ENCODE data around the gene EYS. TPM values are rescaled to one million over a fixed set of nuclear protein-coding genes. Genes with fewer than 3 reads are reported as not detected.
A peak's percentile ranks its signal among the peaks of the same experiment; 100 is the strongest.

The EYS gene
- total RNA-seq, 1 experiment from 2014 or later = not detected

DNA sequence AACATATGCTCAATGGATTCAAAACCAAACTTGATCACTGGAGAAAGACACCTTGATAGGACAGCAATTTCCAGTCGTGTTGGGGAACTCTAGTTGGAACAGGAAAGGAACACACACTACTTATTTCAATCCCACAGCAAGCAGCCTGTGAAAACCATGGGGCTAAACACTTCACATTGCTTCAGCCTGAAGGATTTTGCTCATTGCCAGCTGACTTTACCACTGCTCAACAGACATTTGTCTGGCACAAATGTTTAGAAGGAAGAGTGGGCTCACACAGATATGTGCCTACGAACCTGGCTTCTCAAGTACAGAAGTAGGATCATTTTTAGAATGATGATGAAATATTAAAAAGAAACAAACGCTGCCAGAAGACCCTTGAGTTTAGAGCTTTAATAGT lies 1473.3 kb downstream of the EYS start:
- DNase-seq (ENCODE audit: low read depth in 1 of 2, low spot score in 2 of 2) = no peak
- Histone ChIP-seq H3K4me3 (no peak overlapping the region), H3K9me3 (replicated peaks) (no peaks in the 10 kb centered on the region; the same call in 1 of the 2 replicates), H3K36me3 (no peaks in the 10 kb centered on the region), H3K27ac (no peak overlapping the region), H3K4me1 (replicated peaks) (no peaks in the 10 kb centered on the region), H3K27me3 (replicated peaks) (no peaks in the 10 kb centered on the region)

DNA sequence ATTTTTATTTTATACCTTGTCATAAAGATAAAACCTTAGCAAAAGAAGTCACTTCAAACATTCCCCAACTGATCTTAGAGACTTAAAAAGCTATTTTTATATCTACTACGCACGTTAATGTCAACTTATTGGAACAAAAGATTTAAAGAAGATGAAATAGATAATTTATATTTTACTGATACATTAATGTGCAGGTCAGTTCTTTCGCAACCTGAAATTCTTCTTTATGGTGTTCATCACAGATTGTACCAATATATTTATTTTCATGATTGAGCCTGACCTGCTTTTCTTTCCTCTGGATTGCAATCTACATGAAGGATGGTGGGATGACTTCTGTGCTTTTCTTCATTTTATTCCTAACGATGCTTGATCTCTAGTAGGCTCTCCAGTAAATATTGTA lies 1475.1 kb downstream of the EYS start:
- Histone ChIP-seq H3K27ac (no peak overlapping the region), H3K9me3 (replicated peaks) (no peaks in the 10 kb centered on the region)
- no peak for DNase-seq (ENCODE audit: low read depth in 1 of 2, low spot score in 2 of 2)

DNA sequence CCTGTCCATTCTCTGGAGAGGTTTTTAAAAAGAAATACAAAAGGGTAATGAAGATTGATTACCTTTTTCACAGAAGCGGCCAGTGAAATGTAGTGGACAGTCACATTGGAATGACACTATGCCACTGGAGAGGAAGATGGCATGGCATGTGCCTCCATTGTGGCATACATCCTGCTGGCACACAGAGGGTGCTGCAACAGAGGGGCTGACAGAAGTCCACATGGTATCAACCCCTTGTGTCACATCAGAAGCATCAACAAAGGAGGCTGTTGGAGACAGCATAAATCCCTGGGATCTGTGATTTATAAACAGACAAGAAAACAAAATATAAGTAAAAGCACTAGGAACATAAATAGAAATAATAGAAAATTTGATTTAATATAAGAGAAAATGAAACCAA lies 1476.5 kb downstream of the EYS start:
- no peaks in the 10 kb centered on the region for H3K36me3 ChIP-seq
- H3K4me3 ChIP-seq = no peak overlapping the region
- H3K4me1 ChIP-seq (replicated peaks) = no peaks in the 10 kb centered on the region

More for the DNA sequence above, 1475.1 kb downstream of the EYS start:
- Histone ChIP-seq H3K36me3 (no peaks in the 10 kb centered on the region), H3K27me3 (replicated peaks) (no peaks in the 10 kb centered on the region), H3K4me1 (replicated peaks) (no peaks in the 10 kb centered on the region), H3K4me3 (no peak overlapping the region)

DNA sequence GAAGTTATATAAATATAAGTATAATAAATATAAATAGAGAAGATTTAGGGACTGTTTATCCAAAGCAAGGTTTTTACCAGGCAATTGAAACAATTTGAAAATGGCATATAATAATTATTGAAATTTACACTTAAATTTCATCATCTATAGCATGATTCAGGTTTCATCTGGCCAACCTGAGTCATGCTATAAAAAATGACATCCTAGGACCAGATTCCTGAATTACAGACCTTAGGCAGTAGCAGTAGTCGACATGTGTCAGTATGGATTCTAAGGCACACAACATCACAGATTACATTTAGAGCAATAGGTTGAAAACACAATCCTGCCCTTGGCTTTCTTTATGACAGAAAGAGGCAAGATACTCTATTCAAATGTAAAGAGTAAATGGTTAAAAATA lies 1479.2 kb downstream of the EYS start:
- DNase-seq (ENCODE audit: low read depth in 1 of 2, low spot score in 2 of 2) = no peak

More for the DNA sequence above, 1476.5 kb downstream of the EYS start:
- Histone ChIP-seq H3K27ac (no peak overlapping the region), H3K27me3 (replicated peaks) (no peaks in the 10 kb centered on the region), H3K9me3 (replicated peaks) (no peaks in the 10 kb centered on the region)
- no peak for DNase-seq (ENCODE audit: low read depth in 1 of 2, low spot score in 2 of 2)

DNA sequence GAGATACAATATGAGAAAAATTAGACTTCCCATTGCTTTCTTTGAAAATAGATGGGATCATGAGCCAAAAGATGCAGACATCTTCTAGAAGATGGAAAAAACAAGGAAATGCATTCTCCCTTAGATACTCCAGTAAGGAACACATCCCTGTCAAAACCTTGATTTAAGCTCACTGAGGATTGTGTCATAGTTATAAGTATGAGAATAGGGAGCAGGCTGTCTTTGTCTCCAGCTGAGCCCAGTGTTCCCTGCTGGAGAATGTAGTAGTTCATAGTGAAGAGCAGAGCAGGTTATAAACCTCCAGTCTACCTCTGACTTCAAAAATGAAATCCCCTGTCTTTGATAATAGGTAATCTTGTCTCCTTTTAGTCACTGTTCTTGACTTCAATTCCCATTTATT lies 1481.5 kb downstream of the EYS start:
- H3K9me3 ChIP-seq (replicated peaks) = no peaks in the 10 kb centered on the region
- H3K36me3 ChIP-seq = no peaks in the 10 kb centered on the region
- no peak for DNase-seq (ENCODE audit: low read depth in 1 of 2, low spot score in 2 of 2)
- H3K4me1 ChIP-seq (replicated peaks) = no peaks in the 10 kb centered on the region
- H3K27ac ChIP-seq = no peak overlapping the region
- no peak overlapping the region for H3K4me3 ChIP-seq
- no peaks in the 10 kb centered on the region for H3K27me3 ChIP-seq (replicated peaks)

More for the DNA sequence above, 1479.2 kb downstream of the EYS start:
- H3K36me3 ChIP-seq = no peaks in the 10 kb centered on the region
- no peak overlapping the region for H3K4me3 ChIP-seq
- no peaks in the 10 kb centered on the region for H3K4me1 ChIP-seq (replicated peaks)
- H3K27me3 ChIP-seq (replicated peaks) = no peaks in the 10 kb centered on the region
- no peaks in the 10 kb centered on the region for H3K9me3 ChIP-seq (replicated peaks)
- H3K27ac ChIP-seq = no peak overlapping the region

DNA sequence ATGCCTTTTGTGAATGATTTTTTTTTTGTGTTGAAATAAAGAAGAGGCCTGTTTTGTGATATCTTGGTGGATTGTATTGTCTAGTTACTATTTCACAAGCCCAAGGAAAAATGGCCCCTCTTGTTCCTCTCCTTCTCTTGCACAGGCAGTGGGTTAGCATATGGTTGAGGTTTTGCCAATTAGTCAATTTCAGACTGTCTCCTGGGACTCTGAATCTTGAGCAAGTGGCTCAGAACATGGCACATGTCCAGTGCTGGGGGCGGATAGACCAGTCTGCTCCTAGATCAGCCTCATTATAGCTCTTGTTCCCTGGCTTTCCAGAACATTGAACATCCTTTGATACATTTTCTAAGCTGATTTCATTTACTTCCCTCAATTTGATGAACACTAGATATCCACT lies 1482.2 kb downstream of the EYS start:
- no peaks in the 10 kb centered on the region for H3K36me3 ChIP-seq
- DNase-seq (ENCODE audit: low read depth in 1 of 2, low spot score in 2 of 2) = no peak
- H3K4me3 ChIP-seq = no peak overlapping the region

DNA sequence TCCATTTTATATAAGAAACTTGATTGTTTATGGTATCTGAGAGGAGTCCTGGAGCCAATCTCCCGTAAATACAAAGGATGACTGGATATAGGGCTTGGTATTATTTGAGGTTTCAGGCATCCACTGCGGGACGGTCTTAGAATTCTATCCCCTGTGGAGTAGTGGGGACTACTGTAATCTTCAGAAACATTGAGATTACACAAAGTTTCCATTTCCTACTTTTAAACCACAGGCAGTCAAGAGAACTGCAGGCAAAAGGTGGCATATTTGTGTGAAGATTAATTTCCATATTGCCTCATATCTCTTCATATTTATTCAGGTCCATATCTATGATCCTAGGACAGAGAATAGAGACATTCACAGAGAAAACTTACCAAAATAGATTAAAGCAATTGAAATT lies 1485.2 kb downstream of the EYS start:
- no peak overlapping the region for H3K4me3 ChIP-seq
- no peaks in the 10 kb centered on the region for H3K9me3 ChIP-seq (replicated peaks)
- no peaks in the 10 kb centered on the region for H3K36me3 ChIP-seq
- no peak overlapping the region for H3K27ac ChIP-seq
- H3K4me1 ChIP-seq (replicated peaks) = peaks cover 8% of the 10 kb centered on the region
- DNase-seq (ENCODE audit: low read depth in 1 of 2, low spot score in 2 of 2) = no peak
- H3K27me3 ChIP-seq (replicated peaks) = no peaks in the 10 kb centered on the region

More for the DNA sequence above, 1482.2 kb downstream of the EYS start:
- no peaks in the 10 kb centered on the region for H3K4me1 ChIP-seq (replicated peaks)
- no peak overlapping the region for H3K27ac ChIP-seq
- H3K27me3 ChIP-seq (replicated peaks) = no peaks in the 10 kb centered on the region
- H3K9me3 ChIP-seq (replicated peaks) = no peaks in the 10 kb centered on the region

DNA sequence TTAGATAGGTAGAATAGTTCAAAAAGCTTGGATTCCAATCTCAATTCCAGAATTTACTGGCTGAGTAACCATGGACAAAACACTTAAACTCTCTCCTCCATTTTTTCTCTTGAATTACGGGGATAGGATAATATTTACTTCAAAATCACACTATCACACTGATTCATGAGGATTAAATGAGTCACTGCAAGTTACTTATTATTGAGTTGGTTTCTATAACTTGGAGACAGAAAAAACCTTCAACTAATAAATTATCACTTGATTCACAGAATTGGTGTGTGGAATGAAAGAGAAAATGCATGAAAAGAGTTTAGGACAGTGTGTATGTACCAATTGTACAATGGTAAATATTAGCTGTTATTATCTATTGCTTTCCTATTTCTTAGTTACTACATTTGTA lies 1486.2 kb downstream of the EYS start:
- peaks cover 8% of the 10 kb centered on the region for H3K4me1 ChIP-seq (replicated peaks)
- no peaks in the 10 kb centered on the region for H3K36me3 ChIP-seq
- H3K27me3 ChIP-seq (replicated peaks) = no peaks in the 10 kb centered on the region
- DNase-seq (ENCODE audit: low read depth in 1 of 2, low spot score in 2 of 2) = no peak
- no peak overlapping the region for H3K4me3 ChIP-seq
- H3K9me3 ChIP-seq (replicated peaks) = no peaks in the 10 kb centered on the region
- H3K27ac ChIP-seq = no peak overlapping the region

DNA sequence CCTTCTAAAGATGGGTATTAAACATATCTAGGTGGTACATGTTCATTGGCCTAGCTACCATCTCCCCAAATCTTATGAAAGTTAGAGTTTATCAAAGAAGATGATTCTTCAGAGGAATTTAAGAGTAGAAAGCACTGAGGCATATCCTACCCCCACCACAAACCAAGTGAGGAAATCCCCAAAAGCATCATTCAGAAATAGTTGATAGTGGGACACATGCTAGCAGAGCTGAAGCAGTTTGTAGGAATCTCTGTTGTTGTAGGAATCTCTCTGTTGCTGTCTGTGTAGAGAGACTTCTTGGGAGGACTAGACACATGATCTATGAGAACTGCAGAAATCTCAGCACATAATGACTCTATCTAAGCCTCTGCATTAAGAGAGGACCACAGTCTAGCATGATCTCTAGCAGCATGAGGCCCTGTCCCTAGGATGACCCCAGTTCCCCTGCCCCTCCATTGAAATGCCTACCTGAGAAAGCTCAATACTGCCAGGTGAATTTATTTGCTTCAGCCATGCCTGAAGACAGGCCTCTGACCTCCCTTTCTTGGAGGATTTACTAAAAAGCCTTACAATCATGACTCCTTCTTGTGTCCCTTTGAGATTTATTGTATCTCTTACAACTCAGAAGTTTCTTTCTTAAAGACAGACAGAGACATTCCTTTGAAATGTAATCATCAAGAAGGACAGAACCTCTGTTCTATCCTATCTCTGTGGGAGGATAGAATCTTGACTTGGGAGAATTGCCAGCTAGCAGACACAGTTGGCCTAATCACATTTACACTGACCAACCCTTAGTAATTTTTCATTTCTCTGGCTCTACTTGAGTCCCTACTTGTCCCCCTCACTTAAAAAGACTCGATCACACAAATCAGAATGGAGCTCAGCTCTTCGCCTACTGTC lies 1489.1 kb downstream of the EYS start:
- peak in 1 of 2 experiments; percentile 19 for DNase-seq (ENCODE audit: low read depth in 1 of 2, low spot score in 2 of 2)
- no peaks in the 10 kb centered on the region for H3K27me3 ChIP-seq (replicated peaks)
- H3K4me1 ChIP-seq (replicated peaks) = peaks cover 8% of the 10 kb centered on the region
- no peaks in the 10 kb centered on the region for H3K9me3 ChIP-seq (replicated peaks)
- 0 out of 2 replicates have a peak overlapping the region, but pooled peaks have one; percentile 32 for H3K27ac ChIP-seq
- H3K36me3 ChIP-seq = no peaks in the 10 kb centered on the region
- no peak overlapping the region for H3K4me3 ChIP-seq

DNA sequence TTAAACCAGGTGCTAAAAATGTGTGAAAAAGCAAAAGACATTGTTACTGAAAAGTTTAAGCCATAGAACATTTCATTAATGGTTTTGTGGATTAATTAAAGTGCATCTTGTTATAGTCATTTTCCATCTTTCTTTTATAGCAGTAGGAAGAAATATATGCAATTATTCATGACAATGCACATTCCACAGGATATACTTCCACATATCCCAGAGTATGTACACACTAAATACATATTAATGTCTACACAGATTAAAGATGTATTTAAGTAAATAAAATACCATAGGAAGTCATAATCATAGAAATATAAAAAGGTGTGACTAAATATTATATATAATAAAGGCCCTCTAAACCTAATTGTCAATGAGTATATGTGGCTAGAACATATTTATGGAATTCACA lies 1492.7 kb downstream of the EYS start:
- Histone ChIP-seq H3K9me3 (replicated peaks) (no peaks in the 10 kb centered on the region), H3K4me1 (replicated peaks) (peaks cover 8% of the 10 kb centered on the region), H3K36me3 (no peaks in the 10 kb centered on the region), H3K27ac (no peak overlapping the region), H3K4me3 (no peak overlapping the region), H3K27me3 (replicated peaks) (no peaks in the 10 kb centered on the region)
- no peak for DNase-seq (ENCODE audit: low read depth in 1 of 2, low spot score in 2 of 2)

DNA sequence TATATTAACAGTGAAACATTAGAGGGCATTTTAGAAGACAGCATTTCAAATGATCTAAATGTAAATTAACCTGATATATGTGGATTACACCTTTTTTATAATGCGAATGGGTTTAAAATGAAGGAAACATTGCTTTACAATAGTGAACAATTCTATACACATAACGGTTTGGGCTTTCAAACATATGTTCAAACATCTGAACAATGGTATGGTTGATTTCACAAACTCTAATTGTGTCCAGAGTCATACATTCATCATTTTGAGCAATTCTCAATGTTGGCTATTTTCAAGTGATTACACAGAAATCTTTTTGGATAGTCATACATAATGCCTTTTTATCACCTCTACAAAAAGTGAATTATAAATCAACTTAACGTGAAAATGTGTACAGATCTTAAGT lies 1493.3 kb downstream of the EYS start:
- peaks cover 8% of the 10 kb centered on the region for H3K4me1 ChIP-seq (replicated peaks)
- DNase-seq (ENCODE audit: low read depth in 1 of 2, low spot score in 2 of 2) = no peak

DNA sequence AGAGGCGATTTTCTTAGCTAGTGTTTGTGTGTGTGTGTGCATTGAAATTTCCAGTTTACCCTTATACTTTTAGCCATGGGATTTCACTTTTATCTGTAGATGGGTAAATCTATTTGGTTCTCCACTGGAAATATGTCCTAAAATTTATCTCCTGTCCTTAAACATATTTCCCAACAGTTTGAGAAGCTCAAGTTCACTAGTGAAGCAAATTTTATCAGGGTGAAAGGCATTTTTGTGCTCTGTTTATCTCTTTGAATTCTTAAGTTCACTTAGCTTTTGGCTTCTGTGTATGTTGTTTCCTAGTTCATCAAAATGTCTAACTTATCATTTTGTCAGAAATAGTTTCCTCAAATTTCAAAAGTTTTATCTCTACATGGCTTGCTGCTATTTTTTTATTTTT lies 1509.8 kb downstream of the EYS start:
- no peak for DNase-seq (ENCODE audit: low read depth in 1 of 2, low spot score in 2 of 2)
- H3K4me3 ChIP-seq = no peak overlapping the region

More for the DNA sequence above, 1493.3 kb downstream of the EYS start:
- Histone ChIP-seq H3K9me3 (replicated peaks) (no peaks in the 10 kb centered on the region), H3K4me3 (no peak overlapping the region), H3K27me3 (replicated peaks) (no peaks in the 10 kb centered on the region), H3K27ac (no peak overlapping the region), H3K36me3 (no peaks in the 10 kb centered on the region)

DNA sequence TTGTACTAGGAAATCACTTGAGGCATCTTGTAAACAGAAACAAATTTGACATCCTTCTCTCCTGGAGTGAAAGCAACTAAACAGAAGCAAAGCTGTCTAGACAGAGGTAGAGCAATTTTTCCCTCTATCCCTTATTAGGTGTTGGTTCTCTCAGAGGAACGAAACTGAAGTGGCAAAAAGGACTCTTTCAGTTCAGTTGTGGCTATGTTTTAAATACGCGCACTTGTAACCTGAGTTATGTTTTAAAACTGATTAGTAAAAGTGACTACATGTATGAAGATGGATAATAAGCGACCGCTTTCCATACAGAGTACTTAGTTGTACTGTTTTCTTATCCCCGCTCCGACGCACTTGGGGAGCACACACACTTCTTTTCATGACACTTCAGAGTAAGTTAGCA lies 1520.4 kb downstream of the EYS start:
- Histone ChIP-seq H3K4me1 (replicated peaks) (no peaks in the 10 kb centered on the region), H3K4me3 (no peak overlapping the region), H3K36me3 (no peaks in the 10 kb centered on the region), H3K9me3 (replicated peaks) (no peaks in the 10 kb centered on the region), H3K27me3 (replicated peaks) (no peaks in the 10 kb centered on the region), H3K27ac (no peak overlapping the region)
- DNase-seq (ENCODE audit: low read depth in 1 of 2, low spot score in 2 of 2) = no peak

More for the DNA sequence above, 1509.8 kb downstream of the EYS start:
- Histone ChIP-seq H3K27ac (no peak overlapping the region), H3K27me3 (replicated peaks) (no peaks in the 10 kb centered on the region), H3K9me3 (replicated peaks) (no peaks in the 10 kb centered on the region), H3K4me1 (replicated peaks) (no peaks in the 10 kb centered on the region), H3K36me3 (no peaks in the 10 kb centered on the region)

DNA sequence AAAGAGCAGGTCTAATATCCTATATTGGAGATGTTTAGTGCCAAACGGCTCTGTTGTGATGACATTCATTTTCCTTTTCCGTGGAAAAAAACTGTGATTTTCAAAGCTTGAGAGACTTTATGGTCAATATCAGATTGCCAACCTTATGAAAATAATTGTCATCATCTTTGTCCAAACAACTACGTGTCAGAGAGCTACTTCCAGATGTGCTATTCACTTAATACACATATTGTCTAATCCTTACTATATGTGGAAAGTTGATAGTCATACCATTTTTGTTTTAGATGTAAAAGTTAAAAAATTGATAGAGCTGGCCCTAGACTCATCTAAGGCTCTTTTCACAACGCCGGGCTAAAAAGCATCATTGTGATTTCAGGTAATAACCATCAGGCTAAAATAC lies 1521.4 kb downstream of the EYS start:
- DNase-seq (ENCODE audit: low read depth in 1 of 2, low spot score in 2 of 2) = no peak
- Histone ChIP-seq H3K4me3 (no peak overlapping the region), H3K9me3 (replicated peaks) (no peaks in the 10 kb centered on the region), H3K27me3 (replicated peaks) (no peaks in the 10 kb centered on the region), H3K36me3 (no peaks in the 10 kb centered on the region), H3K4me1 (replicated peaks) (no peaks in the 10 kb centered on the region), H3K27ac (no peak overlapping the region)

All from SJSA1 (cell line).